Embryonic facial prominence (tissue), 1 donor: Measurements from ENCODE around the gene CD3E.

Experiments
- DNase-seq: peaks from one replicate; pipeline ENCODE4 v3.0.0-alpha.2; 2016; ENCODE audit errors: extremely low spot score

The CD3E gene

DNA sequence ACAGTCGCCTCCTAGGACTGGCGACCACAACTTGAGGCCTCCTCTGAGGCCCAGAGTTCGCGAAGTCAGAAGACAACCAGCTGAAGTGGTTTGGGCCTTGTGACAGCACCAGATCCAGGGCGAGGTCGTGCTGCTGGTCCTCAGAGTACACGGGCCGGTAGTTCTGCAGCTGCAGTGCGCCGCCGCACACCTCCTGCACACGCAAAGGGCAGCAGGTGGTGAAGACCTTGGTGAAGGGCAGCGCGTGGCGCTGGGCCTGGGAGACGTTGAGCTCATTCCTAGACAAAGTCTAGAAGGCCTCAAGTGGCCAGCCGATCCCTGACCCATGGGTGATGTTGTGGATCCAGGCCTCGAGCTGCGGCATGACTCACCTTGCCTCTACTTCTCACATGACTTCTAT is 18.2 kb downstream of the CD3E start:
- DNase-seq, result no peak

DNA sequence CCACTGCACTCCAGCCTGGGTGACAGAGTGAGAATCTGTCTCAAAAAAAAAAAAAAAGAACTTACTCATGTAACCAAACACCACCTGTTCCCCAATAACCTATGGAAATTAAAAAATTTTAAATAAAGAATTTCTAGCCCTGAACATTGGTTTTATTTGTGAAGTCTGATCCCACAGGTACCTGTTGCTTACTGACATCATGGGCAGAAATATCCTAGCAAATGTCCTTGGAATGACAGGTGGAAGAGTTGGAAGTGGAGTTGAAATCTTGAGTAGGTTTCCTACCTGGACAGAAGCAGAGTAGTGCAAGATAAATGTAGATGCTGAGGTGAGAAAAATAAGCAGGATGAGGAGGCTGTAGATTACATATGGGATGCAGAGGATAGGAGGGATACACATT is 20.8 kb downstream of the CD3E start:
- no peak for DNase-seq

DNA sequence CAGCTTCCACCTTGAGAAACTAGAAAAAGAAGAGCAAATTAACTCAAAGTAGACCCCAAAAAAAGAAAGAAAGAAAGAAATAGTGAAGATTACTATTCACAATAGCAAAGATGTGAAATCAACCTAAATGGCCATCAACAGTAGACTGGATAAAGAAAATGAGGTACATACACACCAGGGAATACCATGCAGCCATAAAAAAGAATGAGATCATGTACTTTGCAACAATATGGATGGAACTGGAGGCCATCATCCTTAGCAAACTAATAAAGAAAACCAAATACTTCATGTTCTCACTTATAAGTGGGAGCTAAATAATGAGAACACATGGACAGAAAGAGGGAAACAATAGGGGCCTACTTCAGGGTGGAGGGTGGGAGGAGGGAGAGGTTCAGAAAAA is 24.2 kb downstream of the CD3E start:
- no peak for DNase-seq

DNA sequence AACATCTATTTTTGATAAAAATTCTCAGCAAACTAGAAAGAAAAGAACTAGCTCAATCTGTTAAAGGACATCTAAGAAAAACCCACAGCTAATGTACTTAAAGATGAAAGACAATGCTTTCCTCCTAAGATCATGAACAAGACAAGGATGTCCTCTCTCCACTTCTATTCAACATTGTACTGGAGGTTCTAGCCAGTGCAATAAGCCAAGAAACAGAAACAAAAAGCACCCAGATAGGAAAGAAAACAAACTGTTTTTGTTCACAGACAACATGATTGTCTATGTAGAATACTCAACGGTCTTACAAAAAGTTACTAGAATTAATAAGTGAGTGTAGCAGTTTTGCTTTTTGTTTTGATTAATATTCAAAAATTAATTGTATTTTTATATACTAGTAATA is 30.2 kb downstream of the CD3E start:
- DNase-seq, result no peak

DNA sequence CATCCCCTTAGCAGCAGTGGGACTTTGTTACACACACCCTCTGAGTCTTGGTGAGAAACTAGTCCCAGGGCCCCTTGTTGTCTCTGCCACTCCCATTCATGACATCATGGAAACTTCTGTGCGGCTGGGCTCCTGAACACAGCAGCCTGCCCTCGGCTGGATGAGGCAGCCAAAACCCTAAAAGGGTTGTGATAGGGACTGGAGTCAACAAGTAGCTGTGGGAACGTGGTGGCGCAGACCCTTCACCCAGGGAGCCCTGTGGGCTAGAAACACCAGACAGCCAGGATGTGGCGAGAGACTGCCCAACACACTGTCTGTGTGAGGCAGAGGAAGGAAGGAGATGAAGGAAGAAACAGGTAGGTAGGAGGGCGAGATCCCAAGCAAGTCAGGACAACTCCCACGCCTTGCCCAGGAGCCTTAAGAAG is 34.1 kb downstream of the CD3E start:
- no peak for DNase-seq

DNA sequence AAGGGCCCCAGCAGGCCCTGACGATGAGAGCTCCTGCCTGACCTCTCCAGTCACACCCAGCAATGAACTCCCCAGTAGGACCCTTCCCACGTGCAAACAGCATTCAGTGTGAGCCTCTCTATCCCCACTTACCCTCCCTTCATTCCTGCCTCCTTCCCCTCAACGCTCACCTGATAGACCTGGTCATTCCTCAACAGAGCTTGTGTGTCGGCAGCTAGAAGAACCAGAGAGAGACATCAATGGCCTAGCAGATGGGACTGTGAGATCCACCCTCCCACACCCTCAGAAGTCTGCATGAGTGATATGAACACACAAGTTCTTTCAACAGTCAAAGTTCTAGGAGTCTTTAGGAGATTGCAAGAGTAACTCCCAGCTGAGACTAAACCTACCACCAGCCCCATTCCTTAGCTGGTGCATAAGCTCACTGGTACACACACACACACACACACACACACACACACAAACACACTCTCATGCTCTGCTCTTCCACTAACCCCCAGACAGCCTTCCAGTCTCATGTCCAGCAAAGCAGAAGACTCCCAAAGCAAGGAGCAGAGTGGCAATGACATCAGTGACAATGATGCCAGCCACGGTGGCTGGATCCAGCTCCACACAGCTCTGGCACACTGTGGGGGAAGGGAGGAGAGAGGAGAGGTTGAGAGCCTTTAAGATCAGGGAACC is 34.9 kb downstream of the CD3E start:
- DNase-seq, result no peak

DNA sequence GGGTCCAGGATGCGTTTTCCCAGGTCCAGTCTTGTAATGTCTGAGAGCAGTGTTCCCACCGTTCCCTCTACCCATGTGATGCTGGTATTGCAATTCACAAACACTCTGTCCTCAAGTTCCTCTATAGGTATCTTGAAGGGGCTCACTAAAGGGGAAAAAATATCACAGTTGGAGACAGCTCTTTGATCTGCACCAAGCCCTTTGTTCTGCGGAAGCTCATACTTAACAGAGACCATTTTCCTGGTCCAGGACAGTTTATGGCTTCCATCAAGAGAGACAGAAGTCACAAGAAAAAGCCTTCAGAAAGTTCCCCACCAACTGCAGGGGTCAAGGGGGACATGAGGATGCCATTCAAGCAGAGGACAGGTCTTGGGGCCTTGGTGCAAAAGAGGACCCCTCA is 35.9 kb downstream of the CD3E start:
- DNase-seq, result no peak

DNA sequence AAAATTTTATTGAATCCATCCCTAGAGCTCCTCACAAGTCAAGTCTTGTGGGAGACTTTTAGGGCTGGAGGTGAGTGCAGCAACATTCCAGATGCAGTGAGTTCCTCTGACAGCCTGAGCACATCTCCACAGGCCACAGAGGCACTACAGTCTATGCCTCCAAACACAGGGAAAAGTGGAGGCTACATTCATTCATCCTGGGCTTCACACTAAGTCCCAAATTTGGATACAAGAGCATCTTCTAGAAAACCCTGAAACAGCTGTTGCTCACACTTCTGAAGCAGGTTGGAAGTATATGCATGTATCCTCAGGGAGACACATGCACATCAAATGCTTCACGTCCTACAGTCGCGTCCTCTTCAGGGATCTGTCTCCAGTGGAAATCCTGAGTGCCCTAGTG is 36.7 kb downstream of the CD3E start:
- no peak for DNase-seq

DNA sequence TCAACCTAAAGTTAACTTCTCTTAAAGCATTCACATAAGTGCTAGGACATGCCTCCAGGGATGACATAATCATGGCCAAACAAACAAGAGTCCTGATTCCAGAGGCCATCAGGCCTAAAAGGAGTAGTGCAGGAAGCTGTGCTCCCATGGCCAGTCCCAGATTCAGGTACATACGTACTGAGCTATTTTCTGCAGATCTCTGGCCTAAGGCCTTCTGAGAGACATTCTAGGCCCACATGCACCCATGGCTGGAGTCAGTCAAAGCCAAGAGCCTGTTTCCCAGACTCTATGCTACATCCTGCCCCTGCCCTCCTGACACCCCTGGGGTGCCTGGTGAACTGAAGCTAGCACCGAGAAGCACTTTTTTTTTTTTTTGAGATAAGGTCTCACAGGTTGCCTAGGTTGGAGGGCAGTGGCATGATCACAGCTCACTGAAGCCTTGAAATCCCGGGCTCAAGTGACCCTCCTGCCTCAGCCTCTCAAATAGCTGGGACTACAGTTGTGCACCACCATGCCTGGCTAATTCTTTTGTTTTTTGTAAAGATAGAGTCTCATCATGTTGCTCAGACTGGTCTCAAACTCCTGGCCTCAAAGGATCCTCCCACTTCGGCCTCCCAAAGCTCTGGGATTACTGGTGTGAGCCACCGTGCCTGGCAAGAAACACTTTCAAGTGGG is 37.4 kb downstream of the CD3E start:
- DNase-seq, result no peak

DNA sequence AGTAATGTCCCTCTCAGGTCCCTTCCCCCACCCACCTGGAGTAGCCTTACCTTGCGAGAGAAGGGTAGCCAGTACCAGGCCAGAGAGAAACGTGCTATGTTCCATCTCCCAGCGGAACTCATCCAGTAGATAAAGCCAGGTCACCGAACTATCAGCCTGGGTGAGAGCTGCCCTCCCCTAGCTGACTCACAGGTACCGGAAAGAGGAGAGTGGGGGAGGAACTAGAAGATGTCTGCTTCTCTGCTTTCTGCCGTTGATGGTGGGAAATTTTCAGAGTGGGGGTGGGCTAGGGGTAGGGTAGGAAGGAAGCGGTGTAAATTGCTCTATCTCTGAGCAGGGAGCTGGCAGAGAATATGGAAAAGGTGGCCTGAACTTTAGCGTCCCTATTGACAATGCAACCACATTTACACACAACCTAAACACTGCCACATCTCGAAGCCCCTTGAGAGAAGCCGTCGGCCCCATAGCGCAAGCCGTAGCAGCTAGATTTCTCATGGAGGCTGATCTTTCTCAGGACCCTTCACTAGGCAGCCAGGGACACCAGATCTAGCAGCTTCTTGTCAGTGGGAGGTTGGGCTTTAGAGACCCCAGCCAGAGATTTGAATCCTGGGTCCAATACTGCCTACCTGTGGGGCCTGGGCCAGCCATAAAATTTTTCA is 38.1 kb downstream of the CD3E start, which contains the start of gene CD3D:
CD3D (minus strand) TSS at position 203 of the 659 bp plus-strand sequence; CDS start at position 105, 98 bp downstream.
- no peak for DNase-seq

DNA sequence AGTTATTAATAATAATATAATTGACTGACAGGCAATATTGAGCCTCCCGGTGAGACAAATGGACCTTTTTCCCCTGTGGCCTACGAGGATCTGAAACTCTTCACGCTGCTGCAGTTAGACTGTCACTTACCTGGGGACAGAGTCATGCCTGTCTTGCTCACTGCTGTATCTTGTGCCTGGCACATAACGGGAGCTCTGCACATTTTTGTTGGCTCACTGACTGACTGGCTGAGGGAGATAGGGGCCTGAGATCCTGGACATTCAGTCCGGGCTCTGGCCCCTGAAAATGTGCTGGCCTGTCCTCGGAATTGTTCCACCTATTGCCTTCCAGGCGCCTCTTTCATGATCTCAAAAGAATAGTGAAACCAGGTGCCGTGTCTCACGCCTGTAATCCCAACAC is 38.7 kb downstream of the CD3E start:
- DNase-seq, result no peak

DNA sequence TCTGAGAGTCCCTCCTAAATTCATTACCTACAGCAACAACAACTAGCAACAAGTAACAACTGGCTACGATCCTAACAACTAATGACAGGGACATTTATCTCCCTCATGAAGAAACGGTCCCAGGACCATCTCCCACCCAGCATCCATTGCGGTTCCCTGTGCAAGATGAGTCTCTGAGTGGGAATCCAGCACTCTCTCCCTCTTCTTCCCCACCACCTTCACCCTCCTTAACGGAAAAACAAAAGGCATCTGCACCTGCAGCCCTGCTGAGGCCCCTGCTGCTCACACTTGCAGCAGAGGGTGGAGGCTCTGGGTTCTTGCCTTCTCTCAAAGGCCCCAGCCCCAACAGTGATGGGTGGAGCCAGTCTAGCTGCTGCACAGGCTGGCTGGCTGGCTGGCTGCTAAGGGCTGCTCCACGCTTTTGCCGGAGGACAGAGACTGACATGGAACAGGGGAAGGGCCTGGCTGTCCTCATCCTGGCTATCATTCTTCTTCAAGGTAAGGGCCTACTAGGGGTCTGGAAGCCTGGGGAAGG is 39.5 kb downstream of the CD3E start, which contains the start of gene CD3G:
CD3G (plus strand) TSS at position 364 of the 535 bp plus-strand sequence; CDS start at position 444, 80 bp downstream.
- no peak for DNase-seq

DNA sequence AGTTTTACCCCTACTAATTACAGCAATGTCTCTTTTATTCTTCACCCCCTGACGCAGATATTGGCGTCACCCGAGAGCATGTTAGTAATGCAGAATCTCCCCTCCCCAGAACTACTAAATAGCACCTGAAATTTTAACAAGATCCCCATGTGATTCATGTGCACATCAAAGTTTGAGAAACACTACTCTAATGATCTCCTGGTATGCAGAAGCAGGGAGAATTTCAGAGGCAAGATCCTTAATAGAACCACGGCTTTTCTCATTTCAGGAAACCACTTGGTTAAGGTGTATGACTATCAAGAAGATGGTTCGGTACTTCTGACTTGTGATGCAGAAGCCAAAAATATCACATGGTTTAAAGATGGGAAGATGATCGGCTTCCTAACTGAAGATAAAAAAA is 44.9 kb downstream of the CD3E start:
- no peak for DNase-seq

DNA sequence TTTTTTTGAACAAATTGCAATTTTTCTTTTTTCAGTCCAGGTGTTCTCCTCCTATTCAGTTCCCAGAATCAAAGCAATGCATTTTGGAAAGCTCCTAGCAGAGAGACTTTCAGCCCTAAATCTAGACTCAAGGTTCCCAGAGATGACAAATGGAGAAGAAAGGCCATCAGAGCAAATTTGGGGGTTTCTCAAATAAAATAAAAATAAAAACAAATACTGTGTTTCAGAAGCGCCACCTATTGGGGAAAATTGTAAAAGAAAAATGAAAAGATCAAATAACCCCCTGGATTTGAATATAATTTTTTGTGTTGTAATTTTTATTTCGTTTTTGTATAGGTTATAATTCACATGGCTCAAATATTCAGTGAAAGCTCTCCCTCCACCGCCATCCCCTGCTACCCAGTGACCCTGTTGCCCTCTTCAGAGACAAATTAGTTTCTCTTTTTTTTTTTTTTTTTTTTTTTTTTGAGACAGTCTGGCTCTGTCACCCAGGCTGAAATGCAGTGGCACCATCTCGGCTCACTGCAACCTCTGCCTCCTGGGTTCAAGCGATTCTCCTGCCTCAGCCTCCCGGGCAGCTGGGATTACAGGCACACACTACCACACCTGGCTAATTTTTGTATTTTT is 48.7 kb downstream of the CD3E start:
- no peak for DNase-seq

DNA sequence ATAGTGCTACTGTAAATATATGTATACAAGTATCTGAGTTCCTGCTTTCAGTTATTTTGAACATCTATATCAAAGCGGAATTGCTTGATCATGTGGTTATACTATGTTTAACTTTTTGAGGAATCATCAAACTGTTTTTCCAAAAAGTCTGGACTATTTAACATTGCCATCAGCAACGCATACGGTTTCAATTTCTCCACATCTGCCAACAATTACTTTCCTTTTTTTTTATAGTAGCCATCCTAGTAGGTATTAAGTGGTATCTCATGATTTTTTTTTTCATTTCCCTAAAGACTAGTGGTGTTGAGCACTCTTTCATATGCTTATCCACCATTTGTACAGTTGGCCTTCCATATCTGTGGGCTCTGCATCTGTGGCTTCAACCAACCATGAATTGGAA is 53.5 kb downstream of the CD3E start:
- no peak for DNase-seq

DNA sequence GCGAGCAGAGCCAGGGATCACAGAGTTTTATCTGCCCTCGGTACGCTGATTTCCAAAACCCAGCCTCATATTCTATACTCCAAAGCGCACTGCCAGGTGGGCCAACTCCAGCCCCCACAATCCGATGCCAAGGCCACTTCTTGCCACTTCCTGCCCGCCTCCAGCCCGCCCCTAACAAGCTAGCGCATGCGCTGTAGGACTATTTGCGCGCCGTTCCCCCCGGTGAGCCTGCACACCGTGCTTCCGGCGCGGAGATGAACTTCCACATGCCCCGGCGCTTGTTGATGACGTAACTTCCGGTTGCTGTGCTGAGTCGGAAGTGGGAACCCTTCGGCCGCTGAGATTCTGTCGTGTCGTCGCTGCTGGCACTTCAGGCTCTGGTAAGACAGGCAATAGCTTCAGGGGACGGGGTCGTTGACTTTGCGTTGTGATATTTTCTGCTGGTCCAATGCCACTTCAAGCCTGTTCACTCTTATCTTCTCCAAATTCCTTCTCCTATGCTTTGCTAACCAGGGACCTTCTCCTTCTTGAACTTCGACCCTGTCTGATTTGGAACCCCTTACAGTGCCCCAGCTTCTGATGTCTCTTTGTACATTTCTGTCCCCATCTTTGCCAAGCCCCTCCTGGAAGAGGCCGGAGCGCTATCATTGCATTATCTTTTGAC is 54.9 kb downstream of the CD3E start, which contains the start of gene UBE4A:
UBE4A (plus strand) TSS at position 306 of the 664 bp plus-strand sequence. CDS start 5,481 bp downstream, outside the sequence.
- DNase-seq, result peak; percentile 84

DNA sequence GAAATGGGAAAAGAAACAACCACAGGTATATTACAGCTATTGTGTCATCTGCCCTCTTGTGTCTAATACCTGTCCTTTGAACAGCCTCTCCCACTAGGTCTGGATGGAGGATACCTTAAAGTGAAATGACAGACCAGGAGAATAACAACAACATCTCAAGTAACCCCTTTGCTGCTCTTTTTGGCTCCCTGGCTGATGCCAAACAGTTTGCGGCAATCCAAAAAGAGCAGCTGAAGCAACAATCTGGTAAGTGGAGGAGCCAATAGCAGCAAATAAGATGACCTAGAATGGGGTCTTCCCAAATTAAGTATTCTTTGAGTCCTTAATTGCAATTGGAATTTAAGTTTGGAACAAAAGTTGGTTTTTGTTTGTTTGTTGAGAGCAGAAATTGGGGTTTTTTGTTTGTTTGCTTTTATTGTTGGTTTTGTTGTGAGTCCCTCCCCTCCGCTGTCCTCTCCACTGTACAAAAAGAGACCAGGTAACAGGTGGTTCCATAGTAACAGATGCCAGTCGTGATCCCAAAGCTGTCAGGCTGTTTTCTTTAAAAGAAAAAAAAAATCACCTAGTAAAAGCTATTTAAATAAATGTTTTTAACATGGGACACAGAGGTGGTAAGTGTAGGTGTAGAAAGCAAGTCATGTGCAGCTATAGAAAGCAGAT is 60.6 kb downstream of the CD3E start:
- no peak for DNase-seq
